VCaP (cell line): ENCODE data around the gene USP7.

Experiments
- H3K27ac ChIP-seq: fragments of 450-650 bp; 2 replicates; pipeline ENCODE4 v1.5.1; 2017
- TF ChIP-seq, protein P1 (sequence below): fragments of 450-650 bp; conservative IDR thresholded peaks from 2 replicates; pipeline ENCODE4 v1.5.1; 2017; ENCODE audit warnings: mild to moderate bottlenecking, moderate library complexity

USP7 gene

DNA sequence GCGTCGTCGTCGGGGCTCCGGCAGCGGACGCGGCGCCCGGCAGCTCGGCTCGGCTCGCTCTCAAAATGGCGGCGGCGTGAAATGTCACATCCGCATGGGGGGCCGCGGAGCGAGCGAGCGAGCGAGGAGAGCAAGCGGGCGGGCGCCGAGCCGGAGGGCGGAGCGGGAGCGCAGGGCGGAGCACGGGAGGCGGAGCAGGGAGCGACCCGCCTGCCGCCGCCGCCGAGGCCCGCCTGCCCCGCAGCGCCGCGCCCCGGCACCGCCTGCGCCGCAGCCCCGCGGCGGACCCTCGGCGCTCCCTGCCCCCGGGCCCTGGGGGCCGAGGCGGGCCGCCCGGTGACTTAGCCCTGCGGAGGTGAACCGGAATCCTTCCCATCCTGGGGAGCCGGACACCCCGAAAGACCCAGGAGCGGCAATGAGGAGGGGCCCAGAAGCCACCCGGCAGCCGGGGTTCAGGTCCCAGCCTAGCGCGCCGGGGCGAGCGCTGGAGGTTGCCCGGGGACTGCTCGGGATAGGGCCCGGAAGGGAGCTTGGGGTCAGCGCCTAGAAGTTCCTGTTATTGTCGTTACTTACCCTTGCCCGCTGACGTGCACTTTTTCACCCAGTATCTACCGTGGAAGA, at the start of gene USP7:
USP7 (minus strand) TSS at position 86 of the 621 bp plus-strand sequence. CDS start 621 bp downstream, outside the sequence.
- peak within 1 kb of the TSS; percentile 77 for H3K27ac ChIP-seq
- TF ChIP-seq, protein P1, sequence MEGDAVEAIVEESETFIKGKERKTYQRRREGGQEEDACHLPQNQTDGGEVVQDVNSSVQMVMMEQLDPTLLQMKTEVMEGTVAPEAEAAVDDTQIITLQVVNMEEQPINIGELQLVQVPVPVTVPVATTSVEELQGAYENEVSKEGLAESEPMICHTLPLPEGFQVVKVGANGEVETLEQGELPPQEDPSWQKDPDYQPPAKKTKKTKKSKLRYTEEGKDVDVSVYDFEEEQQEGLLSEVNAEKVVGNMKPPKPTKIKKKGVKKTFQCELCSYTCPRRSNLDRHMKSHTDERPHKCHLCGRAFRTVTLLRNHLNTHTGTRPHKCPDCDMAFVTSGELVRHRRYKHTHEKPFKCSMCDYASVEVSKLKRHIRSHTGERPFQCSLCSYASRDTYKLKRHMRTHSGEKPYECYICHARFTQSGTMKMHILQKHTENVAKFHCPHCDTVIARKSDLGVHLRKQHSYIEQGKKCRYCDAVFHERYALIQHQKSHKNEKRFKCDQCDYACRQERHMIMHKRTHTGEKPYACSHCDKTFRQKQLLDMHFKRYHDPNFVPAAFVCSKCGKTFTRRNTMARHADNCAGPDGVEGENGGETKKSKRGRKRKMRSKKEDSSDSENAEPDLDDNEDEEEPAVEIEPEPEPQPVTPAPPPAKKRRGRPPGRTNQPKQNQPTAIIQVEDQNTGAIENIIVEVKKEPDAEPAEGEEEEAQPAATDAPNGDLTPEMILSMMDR: no peak

- TF ChIP-seq, protein P1: no peak
- H3K27ac ChIP-seq: no peak overlapping the region
These were observed 49.8 kb upstream of the USP7 start for GRCh38 chr16:9013508-9013864.

DNA sequence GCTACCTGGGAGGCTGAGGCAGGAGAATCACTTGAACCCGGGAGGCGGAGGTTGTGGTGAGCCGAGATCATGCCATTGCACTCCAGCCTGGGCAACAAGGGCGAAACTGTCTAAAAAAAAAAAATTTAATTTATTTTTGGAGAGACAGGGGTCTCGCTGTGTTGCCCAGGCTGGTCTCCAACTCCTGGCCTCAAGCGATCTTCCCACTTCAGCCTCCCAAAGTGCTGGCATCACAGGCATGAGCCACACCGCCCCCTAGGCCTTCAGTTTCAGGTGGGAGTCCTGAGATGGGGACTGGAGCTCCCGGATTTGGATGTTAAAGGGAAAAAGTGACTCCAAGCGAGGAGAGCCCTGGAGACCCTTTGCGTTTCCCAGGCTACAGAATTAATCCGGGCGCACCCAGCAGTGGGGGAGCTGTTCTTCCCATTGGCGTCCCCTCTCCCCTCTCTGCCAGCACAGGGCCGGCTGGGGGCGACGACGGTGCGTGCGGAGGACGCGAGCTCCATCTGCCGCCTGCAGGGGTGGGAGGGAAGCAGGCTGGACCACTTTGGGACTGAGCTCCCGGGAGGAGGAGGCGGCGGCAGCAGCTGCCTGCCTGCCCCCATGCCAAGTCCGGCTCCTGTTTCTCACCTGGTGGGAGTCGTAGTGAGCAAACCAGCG, 49.3 kb upstream of the USP7 start:
- no peak overlapping the region for H3K27ac ChIP-seq
- TF ChIP-seq, protein P1: no peak

GRCh38 chr16:9012330-9012729, 48.6 kb upstream of the USP7 start:
- TF ChIP-seq, protein P1: no peak

GRCh38 chr16:9008601-9009260, 45.0 kb upstream of the USP7 start:
- no peak overlapping the region for H3K27ac ChIP-seq
- TF ChIP-seq, protein P1: peak; percentile 85

More at GRCh38 chr16:9012330-9012729, 48.6 kb upstream of the USP7 start:
- no peak overlapping the region for H3K27ac ChIP-seq

GRCh38 chr16:9007177-9007794, 43.6 kb upstream of the USP7 start:
- TF ChIP-seq, protein P1: no peak
- H3K27ac ChIP-seq: no peak overlapping the region

GRCh38 chr16:9004183-9004582, 40.5 kb upstream of the USP7 start:
- H3K27ac ChIP-seq: peak overlapping the region; percentile 20; the same call in 1 of the 2 replicates
- TF ChIP-seq, protein P1: no peak
